DND-41 (cell line): ENCODE measurements around the gene TRIM24.

Source experiments
- ATAC-seq: fragments of 200-7000 bp; cut with Tn5 transposase; 3 replicates; pipeline ENCODE4 v1.9.1; 2021; ENCODE audit warnings: low read depth; ENCODE audit not compliant: insufficient read depth
- DNase-seq: peaks from one replicate; pipeline ENCODE4 v3.0.0-alpha.2; 2020
- H2AFZ ChIP-seq: 2 replicates; pipeline ENCODE4 v1.6.0; 2012; ENCODE audit warnings: low read depth, low read length
- H3K27ac ChIP-seq: 2 replicates; pipeline ENCODE4 v1.5.1; 2012; ENCODE audit warnings: low read length, inconsistent platforms
- H3K27me3 ChIP-seq: fragments of 200-600 bp; sonication (generic); 2 replicates; pipeline ENCODE4 v1.6.0; 2012; ENCODE audit warnings: low read length, mild to moderate bottlenecking, inconsistent platforms; ENCODE audit not compliant: insufficient read depth, poor library complexity
- H3K36me3 ChIP-seq: 2 replicates; pipeline ENCODE4 v1.5.1; 2012; ENCODE audit warnings: low read length, inconsistent platforms; ENCODE audit not compliant: insufficient read depth
- H3K4me1 ChIP-seq: 2 replicates; pipeline ENCODE4 v1.5.1; 2012; ENCODE audit warnings: mild to moderate bottlenecking, low read length; ENCODE audit not compliant: insufficient read depth
- H3K4me2 ChIP-seq: 2 replicates; pipeline ENCODE4 v1.6.0; 2012; ENCODE audit warnings: mild to moderate bottlenecking, moderate library complexity, low read length, inconsistent platforms; ENCODE audit not compliant: insufficient read depth
- H3K4me3 ChIP-seq, 2 experiments: fragments of 200-600 bp in 1 of 2; shearing (Covaris generic) in 1 of 2; 2 replicates each; pipeline ENCODE4 v1.5.1; 2012 to 2016; ENCODE audit warnings: inconsistent platforms in 2 of 2, low read length in 2 of 2, mild to moderate bottlenecking in 2 of 2, low read depth in 1 of 2, moderate library complexity in 1 of 2
- H3K79me2 ChIP-seq: 2 replicates; pipeline ENCODE4 v1.6.0; 2012; ENCODE audit warnings: low read length, inconsistent platforms; ENCODE audit not compliant: insufficient read depth
- H3K9ac ChIP-seq: 2 replicates; pipeline ENCODE4 v1.6.0; 2012; ENCODE audit warnings: low read depth, mild to moderate bottlenecking, inconsistent platforms, low read length, moderate library complexity
- H3K9me3 ChIP-seq: 2 replicates; pipeline ENCODE4 v1.5.1; 2012; ENCODE audit warnings: low read length, moderate library complexity, mild to moderate bottlenecking, inconsistent platforms; ENCODE audit not compliant: insufficient read depth, severe bottlenecking
- H4K20me1 ChIP-seq: 2 replicates; pipeline ENCODE4 v1.6.0; 2012; ENCODE audit warnings: low read length; ENCODE audit not compliant: insufficient read depth
- EZH2 ChIP-seq: IDR thresholded peaks from 3 replicates; pipeline ENCODE4 v1.6.1; 2012; ENCODE audit warnings: borderline replicate concordance, low read depth, mild to moderate bottlenecking, moderate library complexity, low read length, inconsistent platforms; ENCODE audit not compliant: severe bottlenecking
- TF ChIP-seq, protein P1 (sequence below): IDR thresholded peaks from 2 replicates; pipeline ENCODE4 v1.5.1; 2012; ENCODE audit warnings: borderline replicate concordance, low read length, moderate library complexity, mild to moderate bottlenecking; ENCODE audit not compliant: poor library complexity, severe bottlenecking; ENCODE audit errors: extremely low read depth

TRIM24 gene

DNA sequence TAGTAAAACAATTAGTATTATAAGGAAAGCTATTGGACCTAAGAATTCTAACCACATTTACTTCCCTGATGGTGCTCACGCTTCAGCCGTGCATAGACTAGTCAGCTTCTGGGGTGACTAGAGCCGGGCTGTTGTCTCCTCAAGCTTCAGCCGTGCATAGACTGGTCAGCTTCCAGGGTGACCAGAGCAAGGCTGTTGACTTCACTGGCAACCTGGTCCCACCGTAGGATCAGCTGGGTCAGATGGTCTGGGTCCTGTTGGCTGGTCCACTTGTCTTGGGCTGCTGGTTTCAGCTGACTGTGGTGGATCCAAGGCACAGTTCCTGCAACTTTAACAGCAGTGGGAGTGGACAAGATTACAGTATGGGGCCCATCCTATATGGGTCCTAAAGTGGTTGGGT, 99.4 kb downstream of the TRIM24 start:
- TF ChIP-seq, protein P1, sequence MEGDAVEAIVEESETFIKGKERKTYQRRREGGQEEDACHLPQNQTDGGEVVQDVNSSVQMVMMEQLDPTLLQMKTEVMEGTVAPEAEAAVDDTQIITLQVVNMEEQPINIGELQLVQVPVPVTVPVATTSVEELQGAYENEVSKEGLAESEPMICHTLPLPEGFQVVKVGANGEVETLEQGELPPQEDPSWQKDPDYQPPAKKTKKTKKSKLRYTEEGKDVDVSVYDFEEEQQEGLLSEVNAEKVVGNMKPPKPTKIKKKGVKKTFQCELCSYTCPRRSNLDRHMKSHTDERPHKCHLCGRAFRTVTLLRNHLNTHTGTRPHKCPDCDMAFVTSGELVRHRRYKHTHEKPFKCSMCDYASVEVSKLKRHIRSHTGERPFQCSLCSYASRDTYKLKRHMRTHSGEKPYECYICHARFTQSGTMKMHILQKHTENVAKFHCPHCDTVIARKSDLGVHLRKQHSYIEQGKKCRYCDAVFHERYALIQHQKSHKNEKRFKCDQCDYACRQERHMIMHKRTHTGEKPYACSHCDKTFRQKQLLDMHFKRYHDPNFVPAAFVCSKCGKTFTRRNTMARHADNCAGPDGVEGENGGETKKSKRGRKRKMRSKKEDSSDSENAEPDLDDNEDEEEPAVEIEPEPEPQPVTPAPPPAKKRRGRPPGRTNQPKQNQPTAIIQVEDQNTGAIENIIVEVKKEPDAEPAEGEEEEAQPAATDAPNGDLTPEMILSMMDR = no peak
- TF ChIP-seq EZH2 = no peak
- H3K79me2 ChIP-seq = no peaks in the 10 kb centered on the region
- no peak overlapping the region for H2AFZ ChIP-seq
- H3K36me3 ChIP-seq = peaks cover 100% of the 10 kb centered on the region
- ATAC-seq (no peak), DNase-seq (no peak)
- H3K4me1 ChIP-seq = no peaks in the 10 kb centered on the region
- no peak overlapping the region for H3K27ac ChIP-seq
- H3K27me3 ChIP-seq = no peaks in the 10 kb centered on the region
- peaks cover 84% of the 10 kb centered on the region for H3K9me3 ChIP-seq
- no peaks in the 10 kb centered on the region for H4K20me1 ChIP-seq
- H3K9ac ChIP-seq = no peak overlapping the region
- H3K4me3 ChIP-seq = no peak overlapping the region
- H3K4me2 ChIP-seq = no peak overlapping the region

DNA sequence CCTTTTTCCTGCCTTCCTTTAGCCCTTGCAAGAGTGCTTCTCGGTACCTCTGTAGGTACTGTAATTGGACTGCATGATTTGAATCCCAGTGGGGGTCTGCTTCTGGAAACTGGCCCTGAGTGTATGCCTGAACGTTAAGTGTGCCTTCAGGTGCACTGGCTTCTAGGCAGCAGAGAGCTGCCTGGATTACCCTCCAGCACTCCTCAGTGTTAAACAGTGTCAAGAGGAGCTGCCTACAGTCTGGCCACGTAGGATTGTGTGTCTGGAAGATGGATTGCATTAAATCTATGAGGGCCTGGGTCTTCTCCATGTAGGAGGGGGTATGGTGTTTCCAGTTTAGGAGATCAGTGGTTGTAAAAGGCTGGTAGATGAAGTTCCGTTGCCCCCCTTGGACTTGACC, 103.7 kb downstream of the TRIM24 start:
- ATAC-seq (no peak), DNase-seq (no peak)
- H3K79me2 ChIP-seq = no peaks in the 10 kb centered on the region
- no peaks in the 10 kb centered on the region for H4K20me1 ChIP-seq
- no peak overlapping the region for H3K4me2 ChIP-seq
- TF ChIP-seq, protein P1 = no peak
- TF ChIP-seq EZH2 = no peak
- H3K4me1 ChIP-seq = no peaks in the 10 kb centered on the region
- peaks cover 98% of the 10 kb centered on the region for H3K36me3 ChIP-seq
- no peak overlapping the region for H2AFZ ChIP-seq
- H3K4me3 ChIP-seq = no peak overlapping the region
- H3K9ac ChIP-seq = no peak overlapping the region
- no peak overlapping the region for H3K27ac ChIP-seq
- peaks cover 74% of the 10 kb centered on the region for H3K9me3 ChIP-seq
- H3K27me3 ChIP-seq = no peaks in the 10 kb centered on the region

DNA sequence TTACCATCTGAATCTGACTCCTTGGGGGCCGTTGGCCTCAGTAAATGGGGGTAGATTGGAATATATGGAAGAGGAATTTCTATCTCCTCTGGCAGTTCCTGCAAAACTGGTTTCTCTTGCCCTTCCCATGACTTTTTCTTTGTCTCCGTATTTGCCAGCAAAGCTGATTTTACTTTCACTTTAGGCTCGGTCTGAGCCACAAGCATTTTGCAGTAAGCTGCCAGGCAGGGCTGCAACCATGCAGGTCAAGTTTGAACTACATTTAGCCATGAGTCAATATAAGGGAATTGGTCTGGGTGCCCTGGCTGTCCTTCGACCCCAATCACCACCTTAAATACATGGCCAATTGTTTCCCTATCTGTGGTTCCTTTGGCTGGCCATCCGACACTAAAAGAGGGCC, 104.3 kb downstream of the TRIM24 start:
- H3K9ac ChIP-seq = no peak overlapping the region
- H3K36me3 ChIP-seq = peaks cover 98% of the 10 kb centered on the region
- no peaks in the 10 kb centered on the region for H3K27me3 ChIP-seq
- no peak for TF ChIP-seq EZH2
- TF ChIP-seq, protein P1 = no peak
- H3K4me3 ChIP-seq = no peak overlapping the region
- DNase-seq (no peak), ATAC-seq (no peak)
- no peaks in the 10 kb centered on the region for H4K20me1 ChIP-seq
- H3K4me1 ChIP-seq = no peaks in the 10 kb centered on the region
- H3K79me2 ChIP-seq = no peaks in the 10 kb centered on the region
- H3K4me2 ChIP-seq = no peak overlapping the region
- no peak overlapping the region for H2AFZ ChIP-seq
- peaks cover 70% of the 10 kb centered on the region for H3K9me3 ChIP-seq
- H3K27ac ChIP-seq = no peak overlapping the region

DNA sequence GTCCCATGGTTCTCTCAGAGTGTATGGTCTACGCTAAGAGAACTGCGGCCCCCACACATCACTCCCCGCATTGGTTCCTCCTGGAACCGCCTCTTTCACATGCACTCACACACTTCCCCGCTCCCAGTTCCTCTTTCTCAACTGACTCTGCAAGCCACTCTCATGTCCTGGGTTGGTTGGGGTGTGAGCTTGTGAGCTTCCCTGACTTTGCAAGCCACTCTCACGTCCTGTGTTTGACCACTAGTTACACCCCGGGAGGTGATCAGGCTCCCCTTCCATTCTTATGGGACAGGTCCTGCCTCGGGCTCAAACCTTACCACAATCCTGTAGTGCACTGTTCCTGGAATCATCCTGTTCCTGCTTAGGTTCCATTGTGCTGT, 105.0 kb downstream of the TRIM24 start:
- H3K79me2 ChIP-seq = no peaks in the 10 kb centered on the region
- no peaks in the 10 kb centered on the region for H4K20me1 ChIP-seq
- H2AFZ ChIP-seq = no peak overlapping the region
- no peak overlapping the region for H3K27ac ChIP-seq
- peaks cover 64% of the 10 kb centered on the region for H3K9me3 ChIP-seq
- TF ChIP-seq, protein P1 = no peak
- TF ChIP-seq EZH2 = no peak
- H3K9ac ChIP-seq = no peak overlapping the region
- no peaks in the 10 kb centered on the region for H3K4me1 ChIP-seq
- no peak overlapping the region for H3K4me3 ChIP-seq
- DNase-seq (no peak), ATAC-seq (no peak)
- no peaks in the 10 kb centered on the region for H3K27me3 ChIP-seq
- H3K4me2 ChIP-seq = no peak overlapping the region
- peaks cover 98% of the 10 kb centered on the region for H3K36me3 ChIP-seq
